HG02610 (cell line): ENCODE results near the gene BLVRB.

ENCODE experiments used
- ATAC-seq: cut with Tn5 transposase; IDR thresholded peaks from one replicate; pipeline ENCODE4 v1.9.1; 2021; ENCODE audit warnings: mild to moderate bottlenecking, moderate library complexity; ENCODE audit not compliant: unreplicated experiment

Gene BLVRB

DNA sequence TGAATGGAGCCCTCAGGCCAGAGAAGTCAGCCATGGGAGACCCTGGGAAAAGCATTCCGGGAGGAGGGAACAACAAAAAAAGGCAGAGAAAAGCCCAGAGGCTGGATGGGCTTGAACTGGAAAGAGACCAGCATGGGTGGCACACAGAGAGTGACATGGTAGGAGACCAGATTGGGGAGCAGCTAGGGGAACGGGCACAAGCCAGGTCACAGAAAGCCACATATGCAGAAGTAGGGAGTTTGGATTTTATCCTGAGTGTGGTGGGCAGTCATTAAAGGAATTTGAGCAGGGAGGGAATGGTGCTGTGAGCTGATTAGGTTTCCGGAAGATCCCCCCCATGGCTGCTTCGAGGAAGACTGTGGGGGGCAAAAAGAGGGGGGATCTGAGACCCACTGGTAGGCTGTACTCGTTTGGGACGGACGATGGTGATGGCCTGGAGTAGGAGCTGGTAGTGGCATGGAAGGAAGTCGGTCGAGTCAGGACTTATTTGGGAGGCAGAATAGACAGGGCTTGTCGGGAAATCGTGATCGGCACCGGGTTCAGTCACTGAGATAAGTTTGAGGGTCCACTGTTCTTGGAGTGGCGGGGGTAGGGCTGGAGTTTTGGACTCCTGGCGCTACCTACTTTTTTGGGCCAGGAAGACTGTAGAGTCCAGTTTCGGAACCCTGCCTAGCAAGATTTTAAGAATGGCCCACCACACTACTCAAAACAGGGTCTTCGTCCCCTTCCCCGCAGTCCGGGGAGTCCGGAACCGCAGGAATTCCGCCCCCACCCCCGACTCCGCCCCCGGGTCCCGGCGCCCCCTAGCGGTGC is 40.7 kb downstream of the BLVRB start:
- no peak for ATAC-seq

DNA sequence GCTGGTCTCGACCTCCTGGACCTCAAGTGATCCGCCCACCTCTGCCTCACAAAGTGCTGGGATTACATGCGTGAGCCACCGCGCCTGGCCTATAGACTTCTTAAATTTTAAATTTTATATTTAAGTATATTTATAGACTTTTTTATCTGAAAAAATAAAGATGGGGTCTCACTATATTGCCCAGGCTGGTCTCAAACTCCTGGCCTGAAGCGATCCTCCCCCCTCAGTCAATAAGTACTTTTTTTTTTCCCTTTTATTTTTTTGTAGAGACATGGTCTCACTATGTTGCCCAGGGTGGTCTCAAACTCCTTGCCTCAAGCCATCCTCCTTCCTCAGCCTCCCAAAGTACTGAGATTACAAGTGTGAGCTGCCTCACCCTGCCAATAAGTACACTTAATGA is 41.6 kb downstream of the BLVRB start:
- ATAC-seq = no peak

GRCh38 chr19:40422748-40423566 is 42.6 kb downstream of the BLVRB start:
- no peak for ATAC-seq

DNA sequence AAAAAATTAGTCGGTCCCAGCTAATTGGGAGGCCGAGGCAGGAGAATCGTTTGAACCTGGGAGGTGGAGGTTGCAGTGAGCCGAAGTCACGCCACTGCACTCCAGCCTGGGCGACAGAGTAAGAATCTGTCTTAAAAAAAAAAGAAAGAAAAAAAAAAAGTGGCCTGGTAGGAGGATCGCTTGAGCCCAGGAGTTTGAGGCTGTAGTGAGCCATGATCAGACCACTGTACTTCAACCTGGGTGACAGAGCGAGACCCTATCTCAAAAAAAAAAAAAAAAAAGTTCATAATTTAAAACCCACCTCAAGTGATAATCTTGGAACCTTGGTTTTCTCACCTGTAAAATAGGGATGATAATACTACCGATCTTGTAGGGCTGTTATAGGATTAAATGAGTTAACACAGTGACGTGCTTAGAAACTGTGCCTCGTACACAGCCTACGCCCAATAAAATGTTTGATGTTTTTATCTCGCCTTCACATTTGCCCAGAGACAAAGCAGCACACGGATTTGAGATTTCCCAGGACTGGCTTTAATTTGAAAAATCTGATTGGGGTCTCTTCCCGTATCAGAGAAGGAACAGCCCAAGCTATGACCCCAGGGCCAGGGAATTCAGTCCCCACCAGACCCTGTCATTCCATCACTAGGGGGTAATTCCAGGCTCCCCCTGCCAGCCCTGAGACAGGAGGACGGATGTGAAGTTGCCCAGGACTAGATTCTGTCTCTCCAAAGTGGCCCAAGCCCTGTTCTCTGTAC is 43.4 kb downstream of the BLVRB start:
- ATAC-seq = no peak

DNA sequence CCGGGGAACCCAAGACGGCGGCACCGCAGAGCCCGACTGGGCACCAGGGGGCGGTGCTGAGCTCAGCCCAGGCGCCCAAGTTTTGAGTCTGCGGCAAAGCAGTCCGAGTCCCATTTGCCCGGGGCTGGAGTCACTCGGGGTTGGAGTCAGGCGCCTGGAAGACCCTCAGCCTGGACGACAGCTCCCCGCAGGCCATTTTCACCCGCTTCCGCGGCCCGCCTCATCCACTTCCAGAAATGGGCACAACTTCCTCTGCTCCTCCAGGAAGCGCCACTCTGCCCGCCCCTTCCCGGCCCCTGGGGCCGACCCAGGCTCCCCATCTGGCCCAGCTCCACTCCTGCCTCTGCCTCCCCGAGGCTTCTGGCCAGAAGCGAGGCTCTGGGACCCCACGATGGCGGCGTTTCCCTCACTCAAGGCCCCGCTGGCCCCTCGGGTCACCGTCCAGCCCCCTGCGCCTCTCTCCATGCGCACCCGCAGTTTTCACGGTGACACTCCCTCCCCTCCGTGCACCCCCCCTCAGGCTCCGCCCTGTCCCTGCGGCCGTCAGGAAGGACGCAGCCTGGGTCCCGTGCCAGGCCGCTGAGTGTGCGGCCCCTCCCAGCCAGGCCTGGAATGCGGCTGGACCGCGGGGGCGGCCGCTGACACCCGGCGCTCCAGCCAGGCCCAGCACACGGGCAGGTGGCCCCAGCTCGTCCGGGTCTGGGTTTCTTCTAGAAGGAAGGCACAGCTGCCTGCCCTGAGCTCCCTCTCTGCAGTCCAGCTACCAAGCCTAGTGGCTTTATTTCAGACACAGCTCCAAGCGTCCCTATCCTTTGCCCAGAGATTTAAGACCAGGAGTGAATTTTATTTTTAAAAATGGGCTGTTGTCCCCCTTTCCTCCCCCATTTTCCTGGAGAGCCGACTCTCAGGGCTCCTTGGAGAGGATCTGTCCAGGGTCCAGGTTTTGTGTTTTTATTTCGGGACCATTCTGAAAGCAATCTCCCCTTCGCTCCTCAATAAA is 44.5 kb downstream of the BLVRB start:
- ATAC-seq = peak; percentile 39

- no peak for ATAC-seq
These were observed 45.1 kb downstream of the BLVRB start for GRCh38 chr19:40420451-40420765.

- ATAC-seq = no peak
These were observed 45.8 kb downstream of the BLVRB start for GRCh38 chr19:40419780-40420179.

GRCh38 chr19:40419066-40419612 is 46.4 kb downstream of the BLVRB start:
- no peak for ATAC-seq

DNA sequence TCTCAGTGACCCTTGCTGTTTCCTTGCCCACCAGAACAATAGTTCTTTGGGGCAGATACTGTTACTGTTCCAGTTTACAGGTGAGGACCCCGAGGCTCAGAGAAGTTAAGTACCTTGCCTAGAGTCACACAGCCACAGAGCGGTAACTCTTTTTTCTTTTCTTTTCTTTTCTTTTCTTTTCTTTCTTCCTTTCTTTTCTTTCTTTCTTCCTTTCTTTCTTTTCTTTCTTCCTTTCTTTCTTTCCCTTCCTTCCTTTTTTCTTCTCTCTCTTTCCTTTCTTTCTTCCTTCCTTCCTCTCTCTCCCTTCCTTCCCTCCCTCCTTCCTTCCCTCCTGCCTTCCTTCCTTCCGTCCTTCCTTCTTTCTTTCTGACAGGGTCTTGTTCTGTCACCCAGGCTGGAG is 47.5 kb downstream of the BLVRB start:
- ATAC-seq = no peak

- ATAC-seq = no peak
These were observed 47.9 kb downstream of the BLVRB start for GRCh38 chr19:40417643-40417981.

- no peak for ATAC-seq
These were observed 48.5 kb downstream of the BLVRB start for GRCh38 chr19:40416918-40417642.

- ATAC-seq = no peak
These were observed 49.8 kb downstream of the BLVRB start for GRCh38 chr19:40415768-40416167.

GRCh38 chr19:40414542-40415535 is 50.7 kb downstream of the BLVRB start:
- ATAC-seq = no peak

DNA sequence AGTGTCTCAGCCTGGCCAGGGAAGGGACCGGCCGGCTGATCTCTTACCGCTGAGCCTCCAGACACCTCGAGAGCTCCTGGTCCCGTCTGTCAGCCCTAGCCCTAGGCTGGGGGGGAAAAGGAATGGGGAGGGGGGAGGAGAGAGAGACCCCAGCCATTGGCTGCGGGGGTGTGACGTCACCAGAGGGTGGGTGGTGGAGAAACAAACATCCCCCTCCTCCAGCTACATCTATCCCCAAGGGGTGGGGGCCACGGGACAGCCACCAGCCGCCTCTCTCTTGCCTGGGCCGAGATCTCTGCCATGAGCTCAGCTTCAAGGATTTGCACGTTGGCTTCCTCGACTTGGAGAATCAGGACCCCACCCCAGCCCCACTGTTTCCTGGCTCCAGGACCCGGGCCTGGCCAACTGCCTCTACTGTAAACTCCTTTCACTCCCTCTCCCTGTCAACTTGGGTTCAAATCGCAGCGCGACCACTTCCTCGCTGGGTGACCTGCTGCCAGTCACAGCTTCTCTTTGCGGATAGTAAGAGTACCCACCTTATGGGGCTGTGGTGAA is 52.2 kb downstream of the BLVRB start, which contains the start of gene PRX:
PRX (minus strand) TSS at position 88 of the 555 bp plus-strand sequence. CDS start 5,446 bp downstream, outside the sequence.
- no peak for ATAC-seq

- no peak for ATAC-seq
These were observed 52.7 kb downstream of the BLVRB start for GRCh38 chr19:40412866-40413265.

- ATAC-seq = no peak
These were observed 53.5 kb downstream of the BLVRB start for GRCh38 chr19:40411958-40412499.

DNA sequence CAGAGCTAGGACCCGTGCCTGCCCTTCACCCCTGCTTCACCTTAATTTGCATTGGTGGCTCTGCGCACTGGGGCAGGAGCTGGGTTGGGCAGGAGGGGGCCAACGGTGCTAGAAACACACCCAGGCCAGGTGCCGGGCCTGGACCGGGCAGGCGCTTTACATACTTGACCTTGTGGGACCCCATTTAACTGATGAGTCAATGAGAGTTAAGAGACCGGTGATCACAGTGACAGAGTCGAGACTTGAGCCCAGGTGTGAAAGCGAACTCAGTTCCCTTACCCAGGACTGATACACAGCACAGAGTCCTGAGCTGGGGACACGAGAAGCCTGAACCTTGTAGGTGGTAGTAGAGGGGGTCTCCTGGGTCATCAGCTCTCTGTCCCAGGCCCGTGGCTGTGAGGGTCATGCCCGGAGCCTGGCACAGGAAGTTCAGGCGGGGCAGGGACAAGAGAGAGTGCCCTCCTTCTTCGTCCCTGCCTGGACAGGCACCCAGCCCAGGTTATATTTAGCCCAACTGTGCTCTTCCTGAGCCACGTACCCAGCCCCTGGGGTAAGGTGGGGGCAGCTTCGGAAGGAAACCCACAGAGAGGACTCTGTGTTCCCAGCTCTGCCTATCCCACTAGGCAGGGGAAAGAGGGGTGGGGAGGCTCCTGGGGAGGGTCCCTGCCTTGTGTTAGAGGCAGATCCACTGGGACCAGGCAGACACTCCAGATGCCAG is 54.3 kb downstream of the BLVRB start:
- ATAC-seq = no peak
